ENCODE results near the gene MAGEA4.

MAGEA4 gene, protein sequence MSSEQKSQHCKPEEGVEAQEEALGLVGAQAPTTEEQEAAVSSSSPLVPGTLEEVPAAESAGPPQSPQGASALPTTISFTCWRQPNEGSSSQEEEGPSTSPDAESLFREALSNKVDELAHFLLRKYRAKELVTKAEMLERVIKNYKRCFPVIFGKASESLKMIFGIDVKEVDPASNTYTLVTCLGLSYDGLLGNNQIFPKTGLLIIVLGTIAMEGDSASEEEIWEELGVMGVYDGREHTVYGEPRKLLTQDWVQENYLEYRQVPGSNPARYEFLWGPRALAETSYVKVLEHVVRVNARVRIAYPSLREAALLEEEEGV
- total RNA-seq = 0 reads per million in 3 donors

DNA sequence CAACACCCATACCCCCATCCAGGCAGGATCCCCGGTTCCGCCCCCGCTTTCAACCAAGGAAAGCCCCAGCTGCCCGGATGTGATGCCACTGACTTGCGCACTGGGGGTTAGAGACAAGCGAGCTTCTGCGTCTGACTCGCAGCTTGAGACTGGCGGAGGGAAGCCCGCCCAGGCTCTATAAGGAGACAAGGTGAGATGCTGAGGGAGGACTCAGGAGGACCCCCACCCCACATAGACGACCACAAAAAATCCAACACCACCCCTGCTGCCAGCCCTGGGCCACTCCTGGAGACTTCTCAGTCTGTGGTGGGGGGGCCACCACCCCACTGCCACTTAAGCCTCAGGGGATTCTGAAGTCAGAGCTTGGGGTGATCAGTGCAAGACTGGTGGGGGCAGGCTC, at the start of gene MAGEA4:
TSS of gene MAGEA4 (plus strand) at position 110 of the 400 bp plus-strand sequence. CDS start 10,776 bp downstream, outside the sequence.
- Histone ChIP-seq H3K36me3 (ENCODE audit: control insufficient read depth, insufficient read depth, low read length) (no peaks in the 10 kb centered on the region), H3K4me1 (ENCODE audit: control insufficient read depth, insufficient read depth, low read length, poor library complexity, severe bottlenecking) (no peaks in the 10 kb centered on the region), H3K4me3 (ENCODE audit: insufficient read depth, low read depth, low read length, poor library complexity, severe bottlenecking) (no peak within 1 kb of the TSS), H3K9me3 (ENCODE audit: control insufficient read depth, low read length) (no peaks in the 10 kb centered on the region), H3K27ac (ENCODE audit: insufficient read depth, low read length, poor library complexity, severe bottlenecking) (no peak within 1 kb of the TSS), H3K27me3 (replicated peaks; ENCODE audit: control insufficient read depth, insufficient read depth, low read length, poor library complexity, severe bottlenecking) (no peaks in the 10 kb centered on the region)
- DNase-seq = no peak

DNA sequence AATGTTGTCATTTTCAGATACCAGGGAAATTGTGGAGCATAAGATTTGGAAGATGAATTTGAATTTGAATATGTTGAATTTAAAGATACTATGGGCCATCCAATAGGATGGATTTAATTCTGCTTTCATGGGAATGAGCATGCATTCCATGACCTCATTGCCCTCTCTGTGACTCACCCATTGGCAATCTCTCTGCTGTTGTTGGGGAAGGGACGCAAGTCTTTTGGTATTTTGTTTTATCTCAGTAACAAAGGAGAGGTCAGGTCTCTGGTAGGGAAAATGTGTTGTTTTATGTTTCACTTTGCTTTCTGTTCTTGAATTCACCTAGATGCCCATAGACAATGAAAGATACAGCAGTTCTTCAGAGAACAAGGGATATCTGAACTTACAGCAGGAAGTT, 42.1 kb upstream of the MAGEA4 start:
- Histone ChIP-seq H3K4me1 (ENCODE audit: control insufficient read depth, insufficient read depth, low read length, poor library complexity, severe bottlenecking) (no peaks in the 10 kb centered on the region), H3K9me3 (ENCODE audit: control insufficient read depth, low read length) (no peaks in the 10 kb centered on the region), H3K27me3 (replicated peaks; ENCODE audit: control insufficient read depth, insufficient read depth, low read length, poor library complexity, severe bottlenecking) (no peaks in the 10 kb centered on the region), H3K4me3 (ENCODE audit: insufficient read depth, low read depth, low read length, poor library complexity, severe bottlenecking) (no peak overlapping the region), H3K27ac (ENCODE audit: insufficient read depth, low read length, poor library complexity, severe bottlenecking) (no peak overlapping the region), H3K36me3 (ENCODE audit: control insufficient read depth, insufficient read depth, low read length) (no peaks in the 10 kb centered on the region)
- no peak for DNase-seq

DNA sequence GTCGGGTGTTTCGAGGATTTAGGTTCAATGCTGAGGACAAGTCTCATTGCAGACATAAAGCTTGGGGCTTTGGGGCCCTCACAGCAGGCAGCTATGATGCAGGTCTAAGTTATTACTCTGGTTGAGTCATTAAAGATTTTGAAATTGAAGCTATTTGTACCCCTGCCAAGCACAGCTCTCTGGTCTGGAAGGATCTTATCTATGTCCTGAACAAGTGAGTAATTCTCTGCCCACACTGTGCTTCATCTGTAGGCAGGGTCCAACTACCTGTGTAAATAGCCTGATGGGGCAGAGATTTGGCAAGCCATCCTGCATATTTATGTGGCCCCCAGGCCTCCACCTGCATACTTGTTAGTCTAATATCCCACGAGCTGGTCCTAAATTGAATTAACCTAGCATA, 41.4 kb upstream of the MAGEA4 start:
- Histone ChIP-seq H3K4me1 (ENCODE audit: control insufficient read depth, insufficient read depth, low read length, poor library complexity, severe bottlenecking) (no peaks in the 10 kb centered on the region), H3K4me3 (ENCODE audit: insufficient read depth, low read depth, low read length, poor library complexity, severe bottlenecking) (no peak overlapping the region), H3K27me3 (replicated peaks; ENCODE audit: control insufficient read depth, insufficient read depth, low read length, poor library complexity, severe bottlenecking) (no peaks in the 10 kb centered on the region), H3K9me3 (ENCODE audit: control insufficient read depth, low read length) (no peaks in the 10 kb centered on the region), H3K36me3 (ENCODE audit: control insufficient read depth, insufficient read depth, low read length) (no peaks in the 10 kb centered on the region), H3K27ac (ENCODE audit: insufficient read depth, low read length, poor library complexity, severe bottlenecking) (no peak overlapping the region)
- DNase-seq = no peak

DNA sequence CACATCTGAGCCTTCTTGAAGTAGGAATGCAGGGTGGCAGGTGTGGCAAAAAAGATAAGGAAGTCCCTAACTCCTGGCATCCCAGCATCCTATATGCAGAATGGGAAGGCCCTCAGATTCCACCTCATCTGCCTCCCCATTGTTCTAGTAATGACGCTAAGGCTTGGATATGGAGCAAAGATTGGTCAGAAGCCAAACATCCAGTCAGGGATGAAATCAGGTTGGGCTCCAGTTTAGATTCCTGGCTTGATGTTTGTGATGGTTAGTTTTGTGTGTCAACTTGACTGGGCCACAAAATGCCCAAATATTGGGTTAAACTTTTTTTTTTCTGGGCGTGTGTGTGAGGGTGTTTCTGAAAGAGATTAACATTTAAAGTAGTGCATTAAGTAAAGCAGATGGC, 39.6 kb upstream of the MAGEA4 start:
- no peak overlapping the region for H3K27ac ChIP-seq (ENCODE audit: insufficient read depth, low read length, poor library complexity, severe bottlenecking)
- no peak for DNase-seq
- no peaks in the 10 kb centered on the region for H3K27me3 ChIP-seq (replicated peaks; ENCODE audit: control insufficient read depth, insufficient read depth, low read length, poor library complexity, severe bottlenecking)
- H3K36me3 ChIP-seq (ENCODE audit: control insufficient read depth, insufficient read depth, low read length) = no peaks in the 10 kb centered on the region
- no peaks in the 10 kb centered on the region for H3K9me3 ChIP-seq (ENCODE audit: control insufficient read depth, low read length)
- H3K4me3 ChIP-seq (ENCODE audit: insufficient read depth, low read depth, low read length, poor library complexity, severe bottlenecking) = no peak overlapping the region
- H3K4me1 ChIP-seq (ENCODE audit: control insufficient read depth, insufficient read depth, low read length, poor library complexity, severe bottlenecking) = no peaks in the 10 kb centered on the region

DNA sequence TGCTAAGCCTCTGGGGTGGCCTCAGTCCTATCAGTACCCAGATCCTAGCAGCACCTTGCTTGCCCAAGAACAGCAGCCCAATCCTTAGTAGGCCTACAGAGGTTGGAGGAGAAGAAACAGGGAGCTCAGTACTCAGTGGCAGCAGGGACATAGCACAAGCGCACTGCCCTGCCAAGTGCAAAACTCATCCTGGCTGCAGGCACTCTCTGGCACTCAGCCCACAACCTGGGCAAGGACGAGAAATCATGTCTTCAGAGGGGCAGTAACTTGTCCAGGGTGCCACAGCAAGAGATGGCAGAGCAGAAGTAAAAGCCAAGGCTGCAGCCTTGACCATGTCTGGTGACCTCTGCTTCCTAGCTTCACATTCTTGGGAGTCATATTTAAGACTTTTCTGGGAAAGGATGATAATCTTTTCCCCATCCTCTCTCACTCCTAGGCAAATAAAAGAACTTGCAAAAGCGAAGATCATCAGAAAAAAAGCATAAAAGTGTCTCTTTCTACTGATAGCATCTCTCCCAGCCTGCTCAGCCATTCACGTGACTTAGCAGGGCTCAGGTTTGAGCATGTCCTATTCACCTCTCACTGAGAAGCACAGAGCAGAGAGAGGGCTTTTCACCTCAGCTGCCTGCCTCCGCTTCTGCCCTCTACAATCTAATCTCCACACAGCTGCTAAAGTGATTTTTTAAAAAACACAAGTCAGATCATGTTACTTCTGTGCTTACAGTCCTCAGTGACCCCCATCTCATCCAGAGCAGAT, 37.2 kb upstream of the MAGEA4 start:
- no peak for DNase-seq
- Histone ChIP-seq H3K4me1 (ENCODE audit: control insufficient read depth, insufficient read depth, low read length, poor library complexity, severe bottlenecking) (no peaks in the 10 kb centered on the region), H3K27me3 (replicated peaks; ENCODE audit: control insufficient read depth, insufficient read depth, low read length, poor library complexity, severe bottlenecking) (no peaks in the 10 kb centered on the region), H3K27ac (ENCODE audit: insufficient read depth, low read length, poor library complexity, severe bottlenecking) (no peak overlapping the region), H3K4me3 (ENCODE audit: insufficient read depth, low read depth, low read length, poor library complexity, severe bottlenecking) (no peak overlapping the region), H3K9me3 (ENCODE audit: control insufficient read depth, low read length) (no peaks in the 10 kb centered on the region), H3K36me3 (ENCODE audit: control insufficient read depth, insufficient read depth, low read length) (no peaks in the 10 kb centered on the region)

DNA sequence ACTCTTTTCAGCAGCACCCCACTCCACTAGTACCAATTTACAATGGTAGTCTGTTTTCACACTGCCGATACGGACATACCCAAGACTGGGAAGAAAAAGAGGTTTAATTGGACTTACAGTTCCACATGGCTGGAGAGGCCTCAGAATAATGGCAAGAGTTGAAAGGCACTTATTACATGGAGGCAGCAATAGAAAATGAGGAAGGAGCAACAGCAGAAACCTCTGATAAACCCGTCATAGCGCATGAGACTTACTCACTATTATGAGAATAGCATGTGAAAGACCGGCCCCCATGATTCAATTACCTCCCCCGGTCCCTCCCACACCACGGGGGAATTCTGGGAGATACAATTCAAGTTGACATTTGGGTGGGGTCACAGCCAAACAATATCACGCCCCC, 34.1 kb upstream of the MAGEA4 start:
- Histone ChIP-seq H3K9me3 (ENCODE audit: control insufficient read depth, low read length) (no peaks in the 10 kb centered on the region), H3K4me1 (ENCODE audit: control insufficient read depth, insufficient read depth, low read length, poor library complexity, severe bottlenecking) (no peaks in the 10 kb centered on the region), H3K36me3 (ENCODE audit: control insufficient read depth, insufficient read depth, low read length) (no peaks in the 10 kb centered on the region), H3K27me3 (replicated peaks; ENCODE audit: control insufficient read depth, insufficient read depth, low read length, poor library complexity, severe bottlenecking) (no peaks in the 10 kb centered on the region), H3K27ac (ENCODE audit: insufficient read depth, low read length, poor library complexity, severe bottlenecking) (no peak overlapping the region), H3K4me3 (ENCODE audit: insufficient read depth, low read depth, low read length, poor library complexity, severe bottlenecking) (no peak overlapping the region)
- DNase-seq = no peak

DNA sequence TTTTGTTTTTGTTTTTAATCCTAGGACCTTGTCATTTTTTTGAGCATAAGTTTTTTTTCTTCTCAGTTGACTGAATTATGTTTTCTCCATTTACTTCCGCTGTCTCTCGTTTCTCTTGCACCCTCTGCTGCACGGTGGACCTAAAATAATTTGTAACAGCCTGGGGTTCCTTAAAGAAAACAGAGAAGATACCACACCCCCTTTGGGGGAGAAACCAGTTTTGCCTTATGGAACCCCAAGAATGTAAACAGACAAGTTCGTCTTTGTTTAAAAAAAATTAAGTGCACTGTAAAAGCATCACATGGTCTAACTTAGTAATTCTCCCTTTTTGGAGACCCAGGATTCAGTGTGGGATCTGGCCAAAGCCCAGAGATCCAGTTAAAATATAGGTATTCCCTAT, 32.8 kb upstream of the MAGEA4 start:
- no peak overlapping the region for H3K27ac ChIP-seq (ENCODE audit: insufficient read depth, low read length, poor library complexity, severe bottlenecking)
- no peak overlapping the region for H3K4me3 ChIP-seq (ENCODE audit: insufficient read depth, low read depth, low read length, poor library complexity, severe bottlenecking)
- no peak for DNase-seq
- H3K36me3 ChIP-seq (ENCODE audit: control insufficient read depth, insufficient read depth, low read length) = no peaks in the 10 kb centered on the region
- no peaks in the 10 kb centered on the region for H3K27me3 ChIP-seq (replicated peaks; ENCODE audit: control insufficient read depth, insufficient read depth, low read length, poor library complexity, severe bottlenecking)
- no peaks in the 10 kb centered on the region for H3K4me1 ChIP-seq (ENCODE audit: control insufficient read depth, insufficient read depth, low read length, poor library complexity, severe bottlenecking)
- H3K9me3 ChIP-seq (ENCODE audit: control insufficient read depth, low read length) = no peaks in the 10 kb centered on the region

DNA sequence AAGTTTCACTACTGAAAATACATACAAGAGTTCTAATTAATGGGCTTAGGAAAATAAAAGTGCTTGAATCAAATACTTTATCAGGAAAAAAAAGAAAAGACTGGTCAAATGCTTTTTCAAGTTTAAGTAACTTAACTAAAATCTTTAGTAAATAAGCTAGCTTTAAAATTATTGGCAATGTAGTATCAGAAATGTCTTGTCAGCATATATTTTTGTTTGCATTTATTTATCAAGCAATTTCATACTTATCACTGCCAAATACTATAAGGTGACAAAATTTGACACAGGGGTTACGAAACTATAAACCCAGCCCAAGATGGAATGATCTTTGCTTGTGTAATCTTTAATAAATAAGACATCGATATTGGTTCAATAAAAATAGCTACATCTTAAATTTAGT, 31.8 kb upstream of the MAGEA4 start:
- Histone ChIP-seq H3K36me3 (ENCODE audit: control insufficient read depth, insufficient read depth, low read length) (no peaks in the 10 kb centered on the region), H3K27ac (ENCODE audit: insufficient read depth, low read length, poor library complexity, severe bottlenecking) (no peak overlapping the region), H3K4me3 (ENCODE audit: insufficient read depth, low read depth, low read length, poor library complexity, severe bottlenecking) (no peak overlapping the region), H3K9me3 (ENCODE audit: control insufficient read depth, low read length) (no peaks in the 10 kb centered on the region), H3K27me3 (replicated peaks; ENCODE audit: control insufficient read depth, insufficient read depth, low read length, poor library complexity, severe bottlenecking) (no peaks in the 10 kb centered on the region), H3K4me1 (ENCODE audit: control insufficient read depth, insufficient read depth, low read length, poor library complexity, severe bottlenecking) (no peaks in the 10 kb centered on the region)
- DNase-seq = no peak

DNA sequence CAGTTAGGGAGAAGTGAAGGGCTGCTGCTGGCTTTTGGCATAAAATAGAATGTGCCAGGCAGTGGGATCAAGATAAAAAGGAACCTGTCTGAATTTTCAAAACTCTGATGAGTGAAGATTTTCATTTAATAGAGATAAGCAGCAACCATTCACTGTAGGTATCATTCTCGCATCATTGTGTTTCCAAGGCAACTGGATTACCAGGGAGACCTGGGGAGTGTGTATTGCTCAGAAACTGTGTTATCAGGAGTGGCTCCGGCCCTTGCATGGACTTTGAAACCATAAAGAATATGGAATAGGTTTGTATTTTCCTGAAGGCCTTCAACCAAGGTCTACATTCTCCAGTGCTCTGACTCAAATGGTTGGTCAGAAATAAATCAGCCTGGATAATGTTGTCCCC, 23.3 kb upstream of the MAGEA4 start:
- no peak overlapping the region for H3K4me3 ChIP-seq (ENCODE audit: insufficient read depth, low read depth, low read length, poor library complexity, severe bottlenecking)
- H3K27me3 ChIP-seq (replicated peaks; ENCODE audit: control insufficient read depth, insufficient read depth, low read length, poor library complexity, severe bottlenecking) = no peaks in the 10 kb centered on the region
- no peak overlapping the region for H3K27ac ChIP-seq (ENCODE audit: insufficient read depth, low read length, poor library complexity, severe bottlenecking)
- H3K4me1 ChIP-seq (ENCODE audit: control insufficient read depth, insufficient read depth, low read length, poor library complexity, severe bottlenecking) = no peaks in the 10 kb centered on the region
- no peaks in the 10 kb centered on the region for H3K36me3 ChIP-seq (ENCODE audit: control insufficient read depth, insufficient read depth, low read length)
- no peaks in the 10 kb centered on the region for H3K9me3 ChIP-seq (ENCODE audit: control insufficient read depth, low read length)
- DNase-seq = no peak

DNA sequence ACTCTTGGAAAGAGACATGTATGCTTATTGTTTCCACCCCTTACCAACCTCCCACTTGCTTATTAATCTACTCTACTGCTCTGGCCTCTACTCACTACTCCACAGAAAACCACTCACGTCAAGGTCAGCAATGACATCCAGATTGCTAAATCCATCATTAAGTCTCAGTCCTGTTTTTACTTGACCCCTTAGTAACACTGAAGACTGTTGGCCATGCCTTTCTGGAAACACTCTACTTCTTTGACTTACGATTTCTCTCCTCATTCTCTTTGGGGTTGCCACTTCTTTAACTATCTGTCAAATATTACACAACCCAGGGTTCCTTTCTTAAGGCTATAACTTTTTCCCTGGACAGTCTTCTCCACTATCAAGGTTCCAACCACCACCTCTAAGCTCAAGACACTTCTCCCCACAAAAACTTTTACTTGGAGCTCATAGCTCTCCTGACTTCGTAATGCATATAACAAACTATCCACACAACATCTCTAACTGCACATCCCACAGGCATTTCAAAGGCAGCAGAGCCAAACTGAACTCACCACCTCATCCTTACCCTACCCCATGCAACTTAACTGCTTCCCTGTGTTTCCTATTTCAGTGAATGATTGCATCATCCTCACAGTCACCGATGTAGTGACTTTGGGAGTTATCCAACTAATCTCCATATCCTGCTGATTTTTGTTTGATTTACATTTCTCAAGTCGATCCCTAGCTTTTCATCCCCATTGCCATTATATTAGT, 15.8 kb upstream of the MAGEA4 start:
- Histone ChIP-seq H3K27me3 (replicated peaks; ENCODE audit: control insufficient read depth, insufficient read depth, low read length, poor library complexity, severe bottlenecking) (no peaks in the 10 kb centered on the region), H3K36me3 (ENCODE audit: control insufficient read depth, insufficient read depth, low read length) (no peaks in the 10 kb centered on the region), H3K4me3 (ENCODE audit: insufficient read depth, low read depth, low read length, poor library complexity, severe bottlenecking) (no peak overlapping the region), H3K9me3 (ENCODE audit: control insufficient read depth, low read length) (no peaks in the 10 kb centered on the region), H3K4me1 (ENCODE audit: control insufficient read depth, insufficient read depth, low read length, poor library complexity, severe bottlenecking) (no peaks in the 10 kb centered on the region), H3K27ac (ENCODE audit: insufficient read depth, low read length, poor library complexity, severe bottlenecking) (no peak overlapping the region)
- no peak for DNase-seq
